Ishikawa (cell line): ENCODE measurements around the gene WDR1.

Experiments used
- CEBPB ChIP-seq: IDR thresholded peaks from 2 replicates; pipeline ENCODE4 v1.6.1; 2012
- CREB1 ChIP-seq: IDR thresholded peaks from 2 replicates; pipeline ENCODE4 v1.6.1; 2012; ENCODE audit warnings: low read depth
- EGR1 ChIP-seq: IDR thresholded peaks from 2 replicates; pipeline ENCODE4 v1.6.1; 2012
- EP300 ChIP-seq: IDR thresholded peaks from 2 replicates; pipeline ENCODE4 v1.6.1; 2012; ENCODE audit warnings: borderline replicate concordance
- FOXM1 ChIP-seq: IDR thresholded peaks from 2 replicates; pipeline ENCODE4 v1.6.1; 2012; ENCODE audit warnings: low read depth, borderline replicate concordance
- NFIC ChIP-seq: IDR thresholded peaks from 2 replicates; pipeline ENCODE4 v1.6.1; 2012
- RAD21 ChIP-seq: IDR thresholded peaks from 2 replicates; pipeline ENCODE4 v1.6.1; 2012; ENCODE audit warnings: low read depth
- TAF1 ChIP-seq: IDR thresholded peaks from 2 replicates; pipeline ENCODE4 v1.6.1; 2012; ENCODE audit warnings: low read depth, mild to moderate bottlenecking
- YY1 ChIP-seq: IDR thresholded peaks from 2 replicates; pipeline ENCODE4 v1.6.1; 2012; ENCODE audit warnings: low read depth
- ZBTB7A ChIP-seq: IDR thresholded peaks from 2 replicates; pipeline ENCODE4 v1.6.1; 2012; ENCODE audit warnings: low read depth
- TF ChIP-seq, protein P1 (sequence below): IDR thresholded peaks from 2 replicates; pipeline ENCODE4 v1.6.1; 2012
- TF ChIP-seq, protein P2 (sequence below): IDR thresholded peaks from 2 replicates; pipeline ENCODE4 v1.6.1; 2012
- TF ChIP-seq, protein P3 (sequence below): IDR thresholded peaks from 2 replicates; pipeline ENCODE4 v1.6.1; 2012; ENCODE audit warnings: low read depth, mild to moderate bottlenecking

DNA sequence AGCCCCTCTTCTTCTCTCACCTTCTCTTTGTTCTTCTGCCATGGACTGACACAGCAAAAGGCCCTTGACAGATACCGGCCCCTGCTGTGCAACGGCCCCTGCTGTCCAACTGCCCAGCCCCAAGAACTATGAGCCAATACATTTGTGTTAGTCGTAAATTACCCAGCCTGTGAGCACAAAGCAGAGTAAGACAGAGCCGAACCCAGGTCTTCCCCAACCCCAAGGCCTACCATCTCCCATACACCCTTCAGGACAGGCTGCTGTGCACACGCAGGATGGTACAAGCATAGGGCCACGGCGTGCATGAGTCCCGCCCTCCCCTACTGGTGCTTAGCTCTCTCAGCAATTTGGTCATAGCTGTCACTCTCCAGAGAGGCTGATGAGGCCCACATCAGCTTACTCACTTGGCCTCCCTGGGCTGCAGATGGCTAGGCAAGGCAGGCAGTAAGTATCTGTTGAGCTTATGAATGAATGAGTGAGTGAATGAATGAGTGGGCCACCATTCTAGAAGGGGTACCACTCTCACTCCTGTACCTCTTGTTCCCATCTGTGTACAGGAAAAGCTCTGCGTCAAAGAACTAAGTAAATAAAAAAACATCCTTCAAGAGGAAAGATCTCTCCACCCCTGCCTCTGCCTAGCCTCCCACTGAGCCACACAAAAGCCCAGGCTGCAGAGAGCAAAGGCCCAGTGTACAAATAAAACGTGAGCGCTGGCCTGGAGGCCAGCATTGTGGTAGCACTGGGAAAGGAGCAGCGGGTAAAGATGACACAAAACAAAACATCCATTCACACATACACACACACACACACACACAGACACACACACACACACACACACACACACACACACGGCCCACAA is 13.9 kb downstream of the WDR1 start:
- TF ChIP-seq RAD21, result no peak
- TF ChIP-seq TAF1, result no peak
- no peak for TF ChIP-seq FOXM1
- TF ChIP-seq NFIC, result no peak
- TF ChIP-seq, protein P1, sequence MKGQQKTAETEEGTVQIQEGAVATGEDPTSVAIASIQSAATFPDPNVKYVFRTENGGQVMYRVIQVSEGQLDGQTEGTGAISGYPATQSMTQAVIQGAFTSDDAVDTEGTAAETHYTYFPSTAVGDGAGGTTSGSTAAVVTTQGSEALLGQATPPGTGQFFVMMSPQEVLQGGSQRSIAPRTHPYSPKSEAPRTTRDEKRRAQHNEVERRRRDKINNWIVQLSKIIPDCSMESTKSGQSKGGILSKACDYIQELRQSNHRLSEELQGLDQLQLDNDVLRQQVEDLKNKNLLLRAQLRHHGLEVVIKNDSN, result no peak
- TF ChIP-seq EGR1, result no peak
- TF ChIP-seq EP300, result no peak
- TF ChIP-seq, protein P2, sequence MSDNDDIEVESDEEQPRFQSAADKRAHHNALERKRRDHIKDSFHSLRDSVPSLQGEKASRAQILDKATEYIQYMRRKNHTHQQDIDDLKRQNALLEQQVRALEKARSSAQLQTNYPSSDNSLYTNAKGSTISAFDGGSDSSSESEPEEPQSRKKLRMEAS, result no peak
- TF ChIP-seq CREB1, result no peak
- TF ChIP-seq, protein P3, sequence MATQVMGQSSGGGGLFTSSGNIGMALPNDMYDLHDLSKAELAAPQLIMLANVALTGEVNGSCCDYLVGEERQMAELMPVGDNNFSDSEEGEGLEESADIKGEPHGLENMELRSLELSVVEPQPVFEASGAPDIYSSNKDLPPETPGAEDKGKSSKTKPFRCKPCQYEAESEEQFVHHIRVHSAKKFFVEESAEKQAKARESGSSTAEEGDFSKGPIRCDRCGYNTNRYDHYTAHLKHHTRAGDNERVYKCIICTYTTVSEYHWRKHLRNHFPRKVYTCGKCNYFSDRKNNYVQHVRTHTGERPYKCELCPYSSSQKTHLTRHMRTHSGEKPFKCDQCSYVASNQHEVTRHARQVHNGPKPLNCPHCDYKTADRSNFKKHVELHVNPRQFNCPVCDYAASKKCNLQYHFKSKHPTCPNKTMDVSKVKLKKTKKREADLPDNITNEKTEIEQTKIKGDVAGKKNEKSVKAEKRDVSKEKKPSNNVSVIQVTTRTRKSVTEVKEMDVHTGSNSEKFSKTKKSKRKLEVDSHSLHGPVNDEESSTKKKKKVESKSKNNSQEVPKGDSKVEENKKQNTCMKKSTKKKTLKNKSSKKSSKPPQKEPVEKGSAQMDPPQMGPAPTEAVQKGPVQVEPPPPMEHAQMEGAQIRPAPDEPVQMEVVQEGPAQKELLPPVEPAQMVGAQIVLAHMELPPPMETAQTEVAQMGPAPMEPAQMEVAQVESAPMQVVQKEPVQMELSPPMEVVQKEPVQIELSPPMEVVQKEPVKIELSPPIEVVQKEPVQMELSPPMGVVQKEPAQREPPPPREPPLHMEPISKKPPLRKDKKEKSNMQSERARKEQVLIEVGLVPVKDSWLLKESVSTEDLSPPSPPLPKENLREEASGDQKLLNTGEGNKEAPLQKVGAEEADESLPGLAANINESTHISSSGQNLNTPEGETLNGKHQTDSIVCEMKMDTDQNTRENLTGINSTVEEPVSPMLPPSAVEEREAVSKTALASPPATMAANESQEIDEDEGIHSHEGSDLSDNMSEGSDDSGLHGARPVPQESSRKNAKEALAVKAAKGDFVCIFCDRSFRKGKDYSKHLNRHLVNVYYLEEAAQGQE, result no peak
- TF ChIP-seq CEBPB, result no peak
- TF ChIP-seq YY1, result no peak
- no peak for TF ChIP-seq ZBTB7A
